ENCODE measurements around the gene AQP5.

DNA sequence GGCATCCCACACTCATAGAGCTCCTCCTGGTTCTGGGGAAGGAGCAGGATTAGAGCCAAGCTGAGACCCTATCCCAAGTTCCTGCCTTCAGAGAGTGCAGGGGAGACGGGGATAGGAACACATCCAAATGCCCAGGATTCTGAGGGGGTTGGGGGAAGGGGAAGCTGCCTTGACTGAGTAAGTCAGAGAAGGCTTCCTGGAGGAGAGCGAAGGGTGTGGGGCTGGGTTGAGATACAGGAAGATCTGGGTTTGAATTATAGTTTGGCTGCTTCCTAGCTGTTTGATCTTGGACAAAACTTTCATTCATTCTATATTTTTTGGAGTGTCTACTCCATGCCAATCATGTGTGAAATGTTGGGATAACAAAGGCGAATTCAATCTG, 19.2 kb upstream of the AQP5 start:
- no peak for TF ChIP-seq EZH2 (IDR thresholded peaks at IDR 0.05; ENCODE audit: insufficient read depth, poor library complexity, severe bottlenecking)
- TF ChIP-seq EZH2phosphoT487 (IDR thresholded peaks at IDR 0.05; ENCODE audit: insufficient read depth, low read depth): no peak

Measured in GM23248 (cell line).